K562 (cell line): ENCODE data around the gene LNX2. TPM values are rescaled to one million over a fixed set of nuclear protein-coding genes. Genes with fewer than 3 reads are reported as not detected.
A peak's percentile ranks its signal among the peaks of the same experiment; 100 is the strongest.

ENCODE experiments used
- BHLHE40 ChIP-seq: IDR thresholded peaks from 2 replicates; pipeline ENCODE4 v1.6.1; 2011; ENCODE audit warnings: low read length, improper control_type of control experiment
- BRD9 ChIP-seq: fragments of 450-650 bp; IDR thresholded peaks from 2 replicates; pipeline ENCODE4 v1.6.1; 2018; ENCODE audit warnings: low read depth; ENCODE audit not compliant: partially characterized antibody
- CCNT2 ChIP-seq: IDR thresholded peaks from 2 replicates; pipeline ENCODE4 v1.6.1; 2011; ENCODE audit warnings: borderline replicate concordance, low read depth, mild to moderate bottlenecking, moderate library complexity, mixed read lengths, low read length; ENCODE audit not compliant: insufficient read length; ENCODE audit errors: extremely low read depth
- CEBPB ChIP-seq: fragments of 450-650 bp; IDR thresholded peaks from 2 replicates; pipeline ENCODE4 v1.6.1; 2016; ENCODE audit warnings: missing genetic modification characterization, missing compliant biosample characterization
- CREB1 ChIP-seq, 2 experiments: sonication (generic) in 1 of 2; formaldehyde crosslinking in 1 of 2; IDR thresholded peaks; 2 replicates each; pipeline versions ENCODE4 v1.6.1 to v1.8.0; 2012 to 2022; ENCODE audit warnings: inconsistent platforms in 1 of 2, mild to moderate bottlenecking in 1 of 2, missing genetic modification reagents in 1 of 2, moderate library complexity in 1 of 2
- GATA2 ChIP-seq: sonication (generic); formaldehyde crosslinking; IDR thresholded peaks from 2 replicates; pipeline ENCODE4 v1.4.0; 2020; ENCODE audit warnings: mild to moderate bottlenecking, missing genetic modification reagents
- RAD51 ChIP-seq: fragments of 450-650 bp; IDR thresholded peaks from 2 replicates; pipeline ENCODE4 v1.7.1; 2016; ENCODE audit warnings: low read depth, mild to moderate bottlenecking, borderline replicate concordance
- RB1 ChIP-seq: fragments of 450-650 bp; IDR thresholded peaks from 2 replicates; pipeline ENCODE4 v1.6.1; 2017; ENCODE audit warnings: low read depth, mild to moderate bottlenecking
- SMAD4 ChIP-seq: fragments of 250-450 bp; sonication (Bioruptor Pico); conservative IDR thresholded peaks from 2 replicates; pipeline ENCODE4 v1.8.0; 2021; ENCODE audit warnings: inconsistent platforms, mild to moderate bottlenecking, moderate library complexity
- SRF ChIP-seq, 2 experiments: fragments of 250-450, 450-650 bp in 1 of 2; sonication (Bioruptor Pico) in 1 of 2; sonication (generic) in 1 of 2; formaldehyde crosslinking; IDR thresholded peaks; 2 replicates each; pipeline versions ENCODE4 v1.5.0 to v1.5.1; 2020 to 2022; ENCODE audit warnings: mild to moderate bottlenecking in 1 of 2, missing genetic modification reagents in 1 of 2
- ZNF146 ChIP-seq: IDR thresholded peaks from one replicate; pipeline ENCODE4 v1.6.1; 2018; ENCODE audit warnings: missing compliant biosample characterization; ENCODE audit not compliant: unreplicated experiment
- ZNF57 ChIP-seq: fragments of 450-650 bp; formaldehyde crosslinking; IDR thresholded peaks from 2 replicates; pipeline ENCODE4 v1.4.0; 2020; ENCODE audit warnings: mild to moderate bottlenecking, moderate library complexity
- ZSCAN29 ChIP-seq: fragments of 450-650 bp; IDR thresholded peaks from 2 replicates; pipeline ENCODE4 v1.6.1; 2017
- polyA plus RNA-seq, 8 experiments: library from polyadenylated mRNA; depleted of rRNA in 4 of 8; stranded (reverse) in 5 of 8; unstranded in 3 of 8; fragments of >200 nt; fragmentation: Nextera tagmentation in 2 of 8; fragmentation: Illumina TruSeq in 1 of 8; extraction: Ambion mirVana in 2 of 8; extraction: Trizol in 1 of 8; gene quantifications; 2 replicates each; pipeline versions ENCODE4 v1.2.1 to v1.2.3, GENCODE V29; 2011 to 2014; ENCODE audit warnings: inconsistent platforms in 1 of 8, missing spikeins in 1 of 8
- total RNA-seq, 7 experiments: library from RNA; depleted of rRNA in 6 of 7; stranded (reverse); fragments of >200 nt in 6 of 7; fragmentation: Illumina TruSeq in 2 of 7; extraction: Trizol in 2 of 7; gene quantifications; 2 replicates each; pipeline versions ENCODE4 v1.2.1 to v1.2.3, GENCODE V29; 2011 to 2021; ENCODE audit warnings: low replicate concordance in 1 of 7
- TF ChIP-seq, protein P1 (sequence below): fragments of 450-650 bp; formaldehyde crosslinking; IDR thresholded peaks from 2 replicates; pipeline ENCODE4 v1.4.0; 2022; ENCODE audit warnings: missing genetic modification characterization
- TF ChIP-seq, protein P2 (sequence below), 3 experiments: IDR thresholded peaks in 2 of 3; conservative IDR thresholded peaks in 1 of 3; 2 replicates each; pipeline ENCODE4 v1.5.1; 2011 to 2012; ENCODE audit warnings: low read length in 3 of 3, mild to moderate bottlenecking in 3 of 3, control low read depth in 2 of 3, improper control_type of control experiment in 1 of 3, inconsistent platforms in 1 of 3, low read depth in 1 of 3, mixed read lengths in 1 of 3, moderate library complexity in 1 of 3; ENCODE audit not compliant: insufficient read depth in 2 of 3
- TF ChIP-seq, protein P3 (sequence below): fragments of 250-450 bp; sonication (Bioruptor Pico); IDR thresholded peaks from 2 replicates; pipeline ENCODE4 v1.9.0; 2021; ENCODE audit warnings: mild to moderate bottlenecking, inconsistent platforms
- TF ChIP-seq, protein P4 (sequence below): fragments of 250-450 bp; sonication (Bioruptor Pico); IDR thresholded peaks from 2 replicates; pipeline ENCODE4 v1.5.1; 2021; ENCODE audit warnings: mild to moderate bottlenecking
- TF ChIP-seq, protein P5 (sequence below): fragments of 250-450 bp; sonication (Bioruptor Pico); IDR thresholded peaks from 2 replicates; pipeline ENCODE4 v1.8.0; 2022; ENCODE audit warnings: inconsistent platforms, mild to moderate bottlenecking, moderate library complexity, borderline replicate concordance
- TF ChIP-seq, protein P6 (sequence below): fragments of 250-450 bp; sonication (Bioruptor Pico); IDR thresholded peaks from 2 replicates; pipeline ENCODE4 v1.8.0; 2021; ENCODE audit warnings: moderate library complexity, mild to moderate bottlenecking, inconsistent platforms

LNX2 gene
- total and polyA plus RNA-seq, 9 of the 15 experiments (the other 6 are each of a cell fraction or from before 2014, with no cell fraction given): 1.5 to 5.5 (median 4.0) TPM

DNA sequence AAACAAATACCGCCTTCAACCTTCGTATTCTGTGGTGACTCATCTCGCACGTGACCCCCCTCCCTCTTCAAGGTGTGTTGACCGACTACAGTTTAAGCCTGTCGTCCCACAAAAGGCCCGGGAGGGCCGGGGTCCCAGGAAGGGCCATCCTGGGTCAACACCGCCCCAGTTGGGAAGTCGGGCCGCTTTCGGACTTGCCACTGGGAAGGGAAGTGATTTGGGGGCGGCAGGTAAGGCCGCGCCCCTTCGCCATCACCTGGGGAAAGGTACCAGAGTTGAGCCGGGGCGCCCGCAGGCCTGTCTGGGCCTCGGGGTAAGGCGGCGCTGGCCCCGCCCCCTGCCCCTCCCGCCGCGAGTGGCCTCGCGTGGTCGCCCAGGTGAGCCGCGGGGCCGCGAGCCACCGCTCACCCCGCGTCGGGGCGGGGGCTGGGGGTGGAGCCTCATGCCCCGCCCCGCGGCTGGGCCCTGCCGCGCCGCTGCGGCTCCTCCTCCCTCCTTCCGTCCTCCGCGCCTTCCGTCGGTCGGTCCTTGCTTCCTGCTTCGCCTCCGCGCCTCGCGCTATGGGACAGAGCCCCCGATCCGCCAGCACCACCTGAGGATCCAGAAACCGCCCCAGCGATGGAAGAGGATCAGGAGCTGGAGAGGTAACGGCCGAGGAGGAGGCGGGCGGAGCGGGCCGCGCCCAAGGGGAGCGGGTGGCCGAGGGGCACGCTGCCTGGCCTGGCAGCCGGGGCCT is 1.2 kb upstream of the LNX2 start, which contains the start of gene POLR1D (continued):
- TF ChIP-seq SMAD4 (CRISPR knock-in tag): peak; percentile 19; the same call in 1 of the 2 replicates
- TF ChIP-seq, protein P1, sequence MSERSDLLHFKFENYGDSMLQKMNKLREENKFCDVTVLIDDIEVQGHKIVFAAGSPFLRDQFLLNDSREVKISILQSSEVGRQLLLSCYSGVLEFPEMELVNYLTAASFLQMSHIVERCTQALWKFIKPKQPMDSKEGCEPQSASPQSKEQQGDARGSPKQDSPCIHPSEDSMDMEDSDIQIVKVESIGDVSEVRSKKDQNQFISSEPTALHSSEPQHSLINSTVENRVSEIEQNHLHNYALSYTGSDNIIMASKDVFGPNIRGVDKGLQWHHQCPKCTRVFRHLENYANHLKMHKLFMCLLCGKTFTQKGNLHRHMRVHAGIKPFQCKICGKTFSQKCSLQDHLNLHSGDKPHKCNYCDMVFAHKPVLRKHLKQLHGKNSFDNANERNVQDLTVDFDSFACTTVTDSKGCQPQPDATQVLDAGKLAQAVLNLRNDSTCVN (CRISPR knock-in tag): no peak
- TF ChIP-seq, protein P2, sequence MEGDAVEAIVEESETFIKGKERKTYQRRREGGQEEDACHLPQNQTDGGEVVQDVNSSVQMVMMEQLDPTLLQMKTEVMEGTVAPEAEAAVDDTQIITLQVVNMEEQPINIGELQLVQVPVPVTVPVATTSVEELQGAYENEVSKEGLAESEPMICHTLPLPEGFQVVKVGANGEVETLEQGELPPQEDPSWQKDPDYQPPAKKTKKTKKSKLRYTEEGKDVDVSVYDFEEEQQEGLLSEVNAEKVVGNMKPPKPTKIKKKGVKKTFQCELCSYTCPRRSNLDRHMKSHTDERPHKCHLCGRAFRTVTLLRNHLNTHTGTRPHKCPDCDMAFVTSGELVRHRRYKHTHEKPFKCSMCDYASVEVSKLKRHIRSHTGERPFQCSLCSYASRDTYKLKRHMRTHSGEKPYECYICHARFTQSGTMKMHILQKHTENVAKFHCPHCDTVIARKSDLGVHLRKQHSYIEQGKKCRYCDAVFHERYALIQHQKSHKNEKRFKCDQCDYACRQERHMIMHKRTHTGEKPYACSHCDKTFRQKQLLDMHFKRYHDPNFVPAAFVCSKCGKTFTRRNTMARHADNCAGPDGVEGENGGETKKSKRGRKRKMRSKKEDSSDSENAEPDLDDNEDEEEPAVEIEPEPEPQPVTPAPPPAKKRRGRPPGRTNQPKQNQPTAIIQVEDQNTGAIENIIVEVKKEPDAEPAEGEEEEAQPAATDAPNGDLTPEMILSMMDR (IDR thresholded peaks at IDR 0.05 in 2 of 3, conservative IDR thresholded peaks at IDR 0.05 in 1 of 3; ENCODE audit: insufficient read depth in 2 of 3, low read depth in 1 of 3, low read length in 3 of 3): no peak
- TF ChIP-seq ZSCAN29: no peak
- TF ChIP-seq, protein P3, sequence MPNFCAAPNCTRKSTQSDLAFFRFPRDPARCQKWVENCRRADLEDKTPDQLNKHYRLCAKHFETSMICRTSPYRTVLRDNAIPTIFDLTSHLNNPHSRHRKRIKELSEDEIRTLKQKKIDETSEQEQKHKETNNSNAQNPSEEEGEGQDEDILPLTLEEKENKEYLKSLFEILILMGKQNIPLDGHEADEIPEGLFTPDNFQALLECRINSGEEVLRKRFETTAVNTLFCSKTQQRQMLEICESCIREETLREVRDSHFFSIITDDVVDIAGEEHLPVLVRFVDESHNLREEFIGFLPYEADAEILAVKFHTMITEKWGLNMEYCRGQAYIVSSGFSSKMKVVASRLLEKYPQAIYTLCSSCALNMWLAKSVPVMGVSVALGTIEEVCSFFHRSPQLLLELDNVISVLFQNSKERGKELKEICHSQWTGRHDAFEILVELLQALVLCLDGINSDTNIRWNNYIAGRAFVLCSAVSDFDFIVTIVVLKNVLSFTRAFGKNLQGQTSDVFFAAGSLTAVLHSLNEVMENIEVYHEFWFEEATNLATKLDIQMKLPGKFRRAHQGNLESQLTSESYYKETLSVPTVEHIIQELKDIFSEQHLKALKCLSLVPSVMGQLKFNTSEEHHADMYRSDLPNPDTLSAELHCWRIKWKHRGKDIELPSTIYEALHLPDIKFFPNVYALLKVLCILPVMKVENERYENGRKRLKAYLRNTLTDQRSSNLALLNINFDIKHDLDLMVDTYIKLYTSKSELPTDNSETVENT: no peak
- no peak for TF ChIP-seq ZNF146 (CRISPR knock-in tag)
- TF ChIP-seq BRD9: no peak
- TF ChIP-seq CEBPB (tag): no peak
- TF ChIP-seq RAD51: peak; percentile 66
- no peak for TF ChIP-seq GATA2 (CRISPR knock-in tag)
- no peak for TF ChIP-seq ZNF57 (CRISPR knock-in tag)
- TF ChIP-seq BHLHE40: peak; percentile 86
- TF ChIP-seq, protein P4, sequence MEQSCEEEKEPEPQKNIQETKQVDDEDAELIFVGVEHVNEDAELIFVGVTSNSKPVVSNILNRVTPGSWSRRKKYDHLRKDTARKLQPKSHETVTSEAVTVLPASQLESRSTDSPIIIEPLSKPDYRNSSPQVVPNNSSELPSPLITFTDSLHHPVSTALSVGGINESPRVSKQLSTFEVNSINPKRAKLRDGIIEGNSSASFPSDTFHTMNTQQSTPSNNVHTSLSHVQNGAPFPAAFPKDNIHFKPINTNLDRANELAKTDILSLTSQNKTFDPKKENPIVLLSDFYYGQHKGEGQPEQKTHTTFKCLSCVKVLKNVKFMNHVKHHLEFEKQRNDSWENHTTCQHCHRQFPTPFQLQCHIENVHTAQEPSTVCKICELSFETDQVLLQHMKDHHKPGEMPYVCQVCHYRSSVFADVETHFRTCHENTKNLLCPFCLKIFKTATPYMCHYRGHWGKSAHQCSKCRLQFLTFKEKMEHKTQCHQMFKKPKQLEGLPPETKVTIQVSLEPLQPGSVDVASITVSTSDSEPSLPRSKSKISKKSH (CRISPR knock-in tag): no peak
- no peak for TF ChIP-seq SRF (CRISPR knock-in tag; IDR thresholded peaks at IDR 0.05)
- TF ChIP-seq, protein P5, sequence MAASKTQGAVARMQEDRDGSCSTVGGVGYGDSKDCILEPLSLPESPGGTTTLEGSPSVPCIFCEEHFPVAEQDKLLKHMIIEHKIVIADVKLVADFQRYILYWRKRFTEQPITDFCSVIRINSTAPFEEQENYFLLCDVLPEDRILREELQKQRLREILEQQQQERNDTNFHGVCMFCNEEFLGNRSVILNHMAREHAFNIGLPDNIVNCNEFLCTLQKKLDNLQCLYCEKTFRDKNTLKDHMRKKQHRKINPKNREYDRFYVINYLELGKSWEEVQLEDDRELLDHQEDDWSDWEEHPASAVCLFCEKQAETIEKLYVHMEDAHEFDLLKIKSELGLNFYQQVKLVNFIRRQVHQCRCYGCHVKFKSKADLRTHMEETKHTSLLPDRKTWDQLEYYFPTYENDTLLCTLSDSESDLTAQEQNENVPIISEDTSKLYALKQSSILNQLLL (CRISPR knock-in tag): no peak
- TF ChIP-seq, protein P6, sequence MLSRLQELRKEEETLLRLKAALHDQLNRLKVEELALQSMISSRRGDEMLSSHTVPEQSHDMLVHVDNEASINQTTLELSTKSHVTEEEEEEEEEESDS (CRISPR knock-in tag): no peak
- TF ChIP-seq CCNT2: peak; percentile 48
- TF ChIP-seq CREB1 (IDR thresholded peaks at IDR 0.05): no peak
- TF ChIP-seq CREB1 (CRISPR knock-in tag; IDR thresholded peaks at IDR 0.05): no peak
- TF ChIP-seq RB1: peak; percentile 41; the same call in 1 of the 2 replicates
